ENCODE data around the gene FZR1.

FZR1 gene

DNA sequence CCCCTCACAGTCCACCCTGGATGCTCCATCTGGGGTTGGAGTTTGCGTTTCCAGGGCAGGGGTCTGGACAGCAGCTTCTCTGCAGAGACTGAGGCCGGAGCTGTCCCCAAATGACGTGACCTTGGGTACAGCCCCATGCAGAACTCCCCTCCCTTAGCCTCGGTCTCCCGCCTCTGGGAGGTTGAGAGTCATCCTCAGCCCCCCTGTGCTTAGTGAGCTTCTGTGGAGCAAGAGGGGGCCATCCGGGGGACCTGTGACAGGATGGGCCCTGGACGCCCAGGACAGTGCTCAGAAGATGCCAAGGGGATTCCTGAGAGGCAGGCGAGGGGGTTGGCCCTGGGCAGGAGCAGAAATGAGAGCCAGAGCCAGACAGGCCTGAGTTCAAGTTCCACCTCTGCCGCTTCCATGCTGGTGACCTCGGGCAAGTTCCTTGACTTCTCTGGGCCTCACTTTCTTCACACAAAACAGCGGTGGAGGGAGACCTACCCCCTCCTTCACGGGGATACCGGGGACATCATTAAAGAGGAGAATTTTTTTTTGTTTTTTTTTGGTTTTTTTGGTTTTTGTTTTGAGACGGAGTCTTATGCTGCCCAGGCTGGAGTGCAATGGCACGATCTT lies 46.0 kb upstream of the FZR1 start:
- TF ChIP-seq, protein P1, sequence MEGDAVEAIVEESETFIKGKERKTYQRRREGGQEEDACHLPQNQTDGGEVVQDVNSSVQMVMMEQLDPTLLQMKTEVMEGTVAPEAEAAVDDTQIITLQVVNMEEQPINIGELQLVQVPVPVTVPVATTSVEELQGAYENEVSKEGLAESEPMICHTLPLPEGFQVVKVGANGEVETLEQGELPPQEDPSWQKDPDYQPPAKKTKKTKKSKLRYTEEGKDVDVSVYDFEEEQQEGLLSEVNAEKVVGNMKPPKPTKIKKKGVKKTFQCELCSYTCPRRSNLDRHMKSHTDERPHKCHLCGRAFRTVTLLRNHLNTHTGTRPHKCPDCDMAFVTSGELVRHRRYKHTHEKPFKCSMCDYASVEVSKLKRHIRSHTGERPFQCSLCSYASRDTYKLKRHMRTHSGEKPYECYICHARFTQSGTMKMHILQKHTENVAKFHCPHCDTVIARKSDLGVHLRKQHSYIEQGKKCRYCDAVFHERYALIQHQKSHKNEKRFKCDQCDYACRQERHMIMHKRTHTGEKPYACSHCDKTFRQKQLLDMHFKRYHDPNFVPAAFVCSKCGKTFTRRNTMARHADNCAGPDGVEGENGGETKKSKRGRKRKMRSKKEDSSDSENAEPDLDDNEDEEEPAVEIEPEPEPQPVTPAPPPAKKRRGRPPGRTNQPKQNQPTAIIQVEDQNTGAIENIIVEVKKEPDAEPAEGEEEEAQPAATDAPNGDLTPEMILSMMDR (IDR thresholded peaks at IDR 0.05; ENCODE audit: control insufficient read depth, insufficient read depth, low read depth, low read length, missing control alignments) = no peak
- DNase-seq (ENCODE audit: low read depth) = no peak
- H3K4me3 ChIP-seq (ENCODE audit: control insufficient read depth, low read depth, low read length) = no peak overlapping the region

DNA sequence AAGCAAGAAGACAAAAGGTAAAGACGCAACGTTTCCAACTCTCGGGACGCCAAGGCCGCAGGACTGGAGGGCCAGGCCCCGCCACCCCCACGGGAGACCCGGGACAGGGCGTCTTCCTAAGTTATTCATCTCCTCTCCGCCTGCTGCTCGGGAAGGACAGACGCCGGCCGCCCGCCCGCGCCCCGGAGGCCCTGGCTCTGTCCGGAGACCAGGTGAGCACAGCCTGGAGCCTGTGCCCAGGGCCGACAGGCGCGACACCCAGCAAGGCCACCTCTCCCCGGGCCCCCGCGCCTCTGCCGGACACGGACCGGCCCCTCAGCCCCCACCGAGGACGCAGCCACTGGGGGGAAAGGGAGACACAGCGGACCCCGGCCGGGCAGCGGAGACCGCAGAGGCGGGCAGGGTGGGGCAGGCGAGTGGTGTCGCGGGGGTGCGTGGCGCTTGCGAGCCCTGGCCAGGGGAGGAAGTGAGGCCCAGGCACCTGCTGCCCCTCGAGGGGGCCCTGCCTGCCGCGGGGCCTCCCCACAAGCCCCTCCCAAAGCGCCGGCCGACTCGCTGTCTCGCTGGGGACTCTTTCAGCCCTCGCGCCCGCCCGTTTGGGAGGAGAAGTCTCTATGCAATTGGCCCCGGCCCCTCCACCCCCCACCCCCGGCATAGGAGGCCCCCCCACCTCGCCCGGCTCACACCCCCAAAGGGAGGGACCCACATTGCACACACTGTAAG lies 43.0 kb upstream of the FZR1 start:
- H3K4me3 ChIP-seq (ENCODE audit: control insufficient read depth, low read depth, low read length) = no peak overlapping the region
- no peak for DNase-seq (ENCODE audit: low read depth)
- TF ChIP-seq, protein P1 (IDR thresholded peaks at IDR 0.05; ENCODE audit: control insufficient read depth, insufficient read depth, low read depth, low read length, missing control alignments) = no peak

- H3K4me3 ChIP-seq (ENCODE audit: control insufficient read depth, low read depth, low read length) = no peak overlapping the region
- no peak for DNase-seq (ENCODE audit: low read depth)
- TF ChIP-seq, protein P1 (IDR thresholded peaks at IDR 0.05; ENCODE audit: control insufficient read depth, insufficient read depth, low read depth, low read length, missing control alignments) = no peak
Observed at GRCh38 chr19:3463714-3464586, 42.2 kb upstream of the FZR1 start.

- TF ChIP-seq, protein P1 (IDR thresholded peaks at IDR 0.05; ENCODE audit: control insufficient read depth, insufficient read depth, low read depth, low read length, missing control alignments) = no peak
- DNase-seq (ENCODE audit: low read depth) = no peak
- no peak overlapping the region for H3K4me3 ChIP-seq (ENCODE audit: control insufficient read depth, low read depth, low read length)
Observed at GRCh38 chr19:3464587-3465235, 41.4 kb upstream of the FZR1 start.

DNA sequence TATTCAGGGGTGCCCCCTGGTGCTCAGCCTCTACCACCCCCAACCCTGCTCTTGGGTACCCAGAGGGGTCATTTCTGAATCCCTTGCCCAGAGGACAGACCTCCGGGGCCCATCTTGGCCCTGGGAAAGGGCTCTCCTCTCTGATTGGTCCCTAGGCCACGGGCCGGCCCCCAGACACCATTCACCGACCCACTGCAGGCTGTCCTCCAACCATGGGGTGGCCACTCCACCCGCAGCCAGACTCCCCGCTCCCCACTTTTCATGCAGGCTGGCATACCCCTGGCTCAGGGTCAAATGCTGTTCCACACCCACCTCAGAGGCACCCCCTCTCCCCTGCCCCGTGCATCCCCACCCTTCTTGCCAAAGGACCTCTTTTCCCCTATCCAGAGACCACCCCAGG lies 40.6 kb upstream of the FZR1 start:
- TF ChIP-seq, protein P1 (IDR thresholded peaks at IDR 0.05; ENCODE audit: control insufficient read depth, insufficient read depth, low read depth, low read length, missing control alignments) = no peak
- no peak for DNase-seq (ENCODE audit: low read depth)
- H3K4me3 ChIP-seq (ENCODE audit: control insufficient read depth, low read depth, low read length) = no peak overlapping the region

- DNase-seq (ENCODE audit: low read depth) = no peak
- TF ChIP-seq, protein P1 (IDR thresholded peaks at IDR 0.05; ENCODE audit: control insufficient read depth, insufficient read depth, low read depth, low read length, missing control alignments) = no peak
- H3K4me3 ChIP-seq (ENCODE audit: control insufficient read depth, low read depth, low read length) = no peak overlapping the region
Observed at GRCh38 chr19:3466635-3467034, 39.5 kb upstream of the FZR1 start.

All from AG09309 (cell line).